Naive thymus-derived CD4-positive, alpha-beta T cell (primary cell): Measurements from ENCODE around the gene BANF2. TPM values are rescaled to one million over a fixed set of nuclear protein-coding genes. Genes with fewer than 3 reads are reported as not detected.
A peak's percentile ranks its signal among the peaks of the same experiment; 100 is the strongest.

ENCODE experiments used
- ATAC-seq: fragments of 150-1000 bp; cut with Tn5 transposase; 2 replicates; pipeline ENCODE4 v1.10.0; 2021; ENCODE audit warnings: mild to moderate bottlenecking, moderate library complexity
- CTCF ChIA-PET: fragments of 350-600 bp; sonication (Branson Sonifier 250); formaldehyde crosslinking; loops from one replicate; lab custom pipeline; 2021; ENCODE audit warnings: antibody characterized with exemption; lab: Charles Lee
- POLR2A ChIA-PET: fragments of 350-600 bp; sonication (Branson Sonifier 250); formaldehyde crosslinking; loops from one replicate; lab custom pipeline; 2021; ENCODE audit warnings: antibody characterized with exemption, inconsistent platforms; lab: Charles Lee
- DNase-seq, 9 donors: peaks; one replicate each; pipeline versions ENCODE4 v3.0.0 to v3.0.0-alpha.2; 2020 to 2022; ENCODE audit warnings: mixed read lengths in 1 of 9
- H3K27ac ChIP-seq: one replicate; pipeline ENCODE4 v1.7.0; 2013; ENCODE audit warnings: mild to moderate bottlenecking, low read depth, low read length, moderate library complexity
- H3K27me3 ChIP-seq, 2 donors: one replicate each; pipeline ENCODE4 v1.7.0; 2013; ENCODE audit warnings: low read length in 2 of 2, mild to moderate bottlenecking in 2 of 2, moderate library complexity in 2 of 2; ENCODE audit not compliant: control insufficient read depth in 2 of 2, insufficient read depth in 2 of 2
- H3K36me3 ChIP-seq, 3 experiments: 1 replicate in 2 of 3; 2 replicates in 1 of 3; pipeline ENCODE4 v1.7.0; 2013; ENCODE audit warnings: low read length in 3 of 3, mild to moderate bottlenecking in 3 of 3, moderate library complexity in 1 of 3; ENCODE audit not compliant: insufficient read depth in 3 of 3, control insufficient read depth in 2 of 3
- H3K4me1 ChIP-seq, 2 donors: one replicate each; pipeline ENCODE4 v1.7.0; 2013; ENCODE audit warnings: low read length in 2 of 2, mild to moderate bottlenecking in 2 of 2, moderate library complexity in 1 of 2; ENCODE audit not compliant: control insufficient read depth in 2 of 2, insufficient read depth in 2 of 2
- H3K4me3 ChIP-seq: 2 replicates; pipeline ENCODE4 v1.7.0; 2013; ENCODE audit warnings: mild to moderate bottlenecking, low read length
- H3K9me3 ChIP-seq, 3 experiments: 1 replicate in 2 of 3; 2 replicates in 1 of 3; pipeline ENCODE4 v1.7.0; 2013; ENCODE audit warnings: low read length in 3 of 3; ENCODE audit not compliant: control insufficient read depth in 2 of 3
- H3K27ac Mint-ChIP-seq, 9 donors: one replicate each; pipeline ENCODE4 v1.8.0; 2020 to 2022; ENCODE audit warnings: mixed read lengths in 9 of 9, mild to moderate bottlenecking in 8 of 9, moderate library complexity in 5 of 9, inconsistent platforms in 2 of 9
- H3K27me3 Mint-ChIP-seq, 5 donors: one replicate each; pipeline ENCODE4 v1.8.0; 2021 to 2022; ENCODE audit warnings: mixed read lengths in 5 of 5, mild to moderate bottlenecking in 1 of 5
- H3K36me3 Mint-ChIP-seq, 5 donors: one replicate each; pipeline ENCODE4 v1.8.0; 2020 to 2022; ENCODE audit warnings: mixed read lengths in 5 of 5, mild to moderate bottlenecking in 3 of 5, inconsistent platforms in 1 of 5
- H3K4me1 Mint-ChIP-seq, 7 donors: one replicate each; pipeline ENCODE4 v1.8.0; 2020 to 2022; ENCODE audit warnings: mixed read lengths in 7 of 7, mild to moderate bottlenecking in 3 of 7, inconsistent platforms in 1 of 7
- H3K4me3 Mint-ChIP-seq, 10 donors: one replicate each; pipeline ENCODE4 v1.8.0; 2020 to 2022; ENCODE audit warnings: mild to moderate bottlenecking in 10 of 10, mixed read lengths in 10 of 10, moderate library complexity in 6 of 10, inconsistent platforms in 2 of 10
- H3K9me3 Mint-ChIP-seq, 11 donors: one replicate each; pipeline ENCODE4 v1.8.0; 2020 to 2022; ENCODE audit warnings: mixed read lengths in 11 of 11, mild to moderate bottlenecking in 4 of 11, inconsistent platforms in 1 of 11, moderate library complexity in 1 of 11
- intact Hi-C, 2 donors: fragments of 100-400 bp; cut with micrococcal nuclease; formaldehyde crosslinking; loops; one replicate each; pipeline ENCODE4 v1.15.1; 2023
- polyA plus RNA-seq, 2 donors: library from polyadenylated mRNA; unstranded; fragments of 300-500 nt; fragmentation: Illumina TruSeq; gene quantifications; one replicate each; pipeline ENCODE4 v1.2.3, GENCODE V29; 2021
- total RNA-seq, 6 experiments: library from RNA in 5 of 6; stranded (reverse) in 5 of 6; gene quantifications; 1 replicate in 5 of 6; 2 replicates in 1 of 6; pipeline ENCODE4 v1.2.3 and lab custom pipeline; 2021 to 2026

BANF2 gene
- total and polyA plus RNA-seq, 7 experiments from 2014 or later: not detected

DNA sequence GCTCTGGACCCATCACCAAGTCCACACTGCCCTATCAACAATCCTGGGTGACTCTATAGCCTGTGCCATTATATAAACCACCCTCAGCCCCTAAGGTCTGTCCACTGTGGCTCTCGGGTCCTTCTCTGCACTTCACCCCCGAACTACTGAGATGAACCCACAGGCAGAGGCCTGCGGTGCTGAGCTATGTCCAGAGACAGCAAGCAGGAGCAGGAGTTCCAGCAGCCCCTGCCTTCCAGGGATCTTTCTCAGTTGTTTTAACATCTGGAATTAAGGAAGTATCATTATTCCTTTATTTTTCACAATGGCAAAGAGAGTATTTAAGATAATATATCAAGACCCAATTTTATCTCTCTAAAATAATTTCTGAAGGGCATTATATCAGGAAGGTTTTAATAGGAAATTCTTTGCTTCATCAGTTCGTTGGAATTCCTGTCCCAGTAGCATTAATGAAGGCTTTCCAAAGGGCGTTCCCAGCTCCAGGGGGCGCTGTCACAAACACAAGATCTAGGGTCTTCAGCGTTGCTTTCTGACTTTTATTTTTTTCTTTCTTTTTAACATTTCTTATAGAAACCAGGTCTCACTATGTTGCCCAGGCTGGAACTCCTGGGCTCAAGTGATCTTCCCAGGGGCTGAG lies 45.0 kb upstream of the BANF2 start:
- Mint-ChIP-seq H3K27ac (peak overlapping the region in 1 of 9 donors; percentile 7), H3K36me3 (peaks cover 0 to 30% (median 26%) of the 10 kb centered on the region in 5 donors), H3K9me3 (peaks cover 0 to 8% (median 0%) of the 10 kb centered on the region in 11 donors), H3K4me3 (no peak overlapping the region), H3K4me1 (peaks cover 0 to 21% (median 4%) of the 10 kb centered on the region in 7 donors), H3K27me3 (no peaks in the 10 kb centered on the region)
- intact Hi-C loops: loop anchor here in 1 of 2 donors (1.0 kb wide), 1 partner anchor 342 kb away; no protein-coding TSS in a partner anchor
- ChIA-PET POLR2A (no interaction called here), CTCF (no interaction called here)
- Histone ChIP-seq H3K36me3 (peaks cover 0 to 8% (median 7%) of the 10 kb centered on the region in 3 experiments), H3K4me1 (no peaks in the 10 kb centered on the region), H3K27ac (no peak overlapping the region), H3K9me3 (no peaks in the 10 kb centered on the region), H3K4me3 (no peak overlapping the region), H3K27me3 (no peaks in the 10 kb centered on the region)
- no peak for ATAC-seq
- no peak for DNase-seq

DNA sequence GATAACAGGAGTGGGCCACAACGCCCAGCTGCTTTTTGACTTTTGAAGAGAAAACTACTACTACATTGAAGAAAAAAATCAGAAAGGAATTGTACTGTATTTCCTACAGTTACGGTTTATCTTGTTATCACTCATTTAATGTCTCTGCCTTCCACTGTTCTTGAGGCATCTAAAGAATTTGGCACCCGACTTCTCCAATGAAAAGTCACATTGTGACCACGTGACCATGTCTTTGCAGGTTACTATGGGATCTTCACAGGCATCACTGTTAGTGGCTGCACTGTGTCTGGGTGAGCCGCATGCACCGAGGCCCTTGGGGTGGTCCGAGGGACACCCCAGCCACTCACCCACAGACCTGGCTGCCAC lies 44.5 kb upstream of the BANF2 start:
- Mint-ChIP-seq H3K4me3 (no peak overlapping the region), H3K27me3 (no peaks in the 10 kb centered on the region), H3K9me3 (peaks cover 0 to 8% (median 0%) of the 10 kb centered on the region in 11 donors), H3K4me1 (peaks cover 0 to 21% (median 5%) of the 10 kb centered on the region in 7 donors), H3K36me3 (peaks cover 3 to 35% (median 30%) of the 10 kb centered on the region in 5 donors), H3K27ac (no peak overlapping the region)
- intact Hi-C loops: loop anchor here in 1 of 2 donors (1.0 kb wide), 1 partner anchor 341 kb away; no protein-coding TSS in a partner anchor
- H3K9me3 ChIP-seq: no peaks in the 10 kb centered on the region
- H3K36me3 ChIP-seq: peaks cover 0 to 12% (median 7%) of the 10 kb centered on the region in 3 experiments
- H3K4me3 ChIP-seq: no peak overlapping the region
- no peaks in the 10 kb centered on the region for H3K27me3 ChIP-seq
- ChIA-PET CTCF (interaction anchor here (0.9 kb wide), 1 partner anchor 12 kb away, joined by 3 read pairs; no protein-coding TSS in a partner anchor), POLR2A (no interaction called here)
- ATAC-seq (no peak), DNase-seq (no peak)
- H3K4me1 ChIP-seq: no peaks in the 10 kb centered on the region
- no peak overlapping the region for H3K27ac ChIP-seq

DNA sequence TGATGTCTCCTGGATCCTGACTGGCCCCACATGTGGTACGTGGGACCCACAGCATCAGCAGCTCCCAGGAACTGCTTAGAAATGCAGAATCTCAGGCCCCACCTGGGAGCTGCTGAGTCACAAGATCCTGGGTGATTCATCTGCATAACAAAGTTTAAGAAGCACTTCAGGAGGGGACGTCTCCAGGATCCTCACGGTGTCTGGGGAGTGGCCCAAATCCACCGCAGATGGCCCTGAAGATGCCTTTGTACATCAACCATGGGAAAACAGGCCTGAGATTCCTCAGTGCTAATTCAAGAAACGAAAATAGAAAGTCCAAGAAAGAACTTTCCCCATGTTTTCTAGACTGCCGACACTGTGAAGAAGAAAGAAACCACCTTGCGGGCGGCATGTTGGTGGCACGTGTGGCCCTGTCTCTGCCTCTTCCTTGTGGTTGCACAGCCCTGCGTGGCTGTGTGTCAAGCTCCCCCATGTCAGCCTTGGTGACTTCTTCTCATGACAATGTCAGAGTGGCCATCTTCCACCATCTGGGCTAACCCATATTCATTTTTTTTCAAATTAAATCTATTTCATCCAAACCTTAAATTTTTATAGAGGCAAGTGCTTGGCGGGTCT lies 43.8 kb upstream of the BANF2 start:
- H3K4me3 Mint-ChIP-seq: no peak overlapping the region
- peaks cover 0 to 19% (median 8%) of the 10 kb centered on the region in 7 donors for H3K4me1 Mint-ChIP-seq
- no peaks in the 10 kb centered on the region for H3K27me3 ChIP-seq
- H3K36me3 Mint-ChIP-seq: peaks cover 7 to 42% (median 32%) of the 10 kb centered on the region in 5 donors
- H3K27ac ChIP-seq: no peak overlapping the region
- DNase-seq (no peak), ATAC-seq (no peak)
- peaks cover 0 to 8% (median 0%) of the 10 kb centered on the region in 11 donors for H3K9me3 Mint-ChIP-seq
- no peaks in the 10 kb centered on the region for H3K4me1 ChIP-seq
- H3K27ac Mint-ChIP-seq: no peak overlapping the region
- peaks cover 0 to 12% (median 7%) of the 10 kb centered on the region in 3 experiments for H3K36me3 ChIP-seq
- no peaks in the 10 kb centered on the region for H3K9me3 ChIP-seq
- ChIA-PET CTCF (interaction anchor here (0.9 kb wide), 1 partner anchor 13 kb away, joined by 3 read pairs; no protein-coding TSS in a partner anchor), POLR2A (no interaction called here)
- H3K4me3 ChIP-seq: no peak overlapping the region
- H3K27me3 Mint-ChIP-seq: no peaks in the 10 kb centered on the region
- intact Hi-C loops: loop anchor here in 1 of 2 donors (1.0 kb wide), 1 partner anchor 340 kb away; no protein-coding TSS in a partner anchor

DNA sequence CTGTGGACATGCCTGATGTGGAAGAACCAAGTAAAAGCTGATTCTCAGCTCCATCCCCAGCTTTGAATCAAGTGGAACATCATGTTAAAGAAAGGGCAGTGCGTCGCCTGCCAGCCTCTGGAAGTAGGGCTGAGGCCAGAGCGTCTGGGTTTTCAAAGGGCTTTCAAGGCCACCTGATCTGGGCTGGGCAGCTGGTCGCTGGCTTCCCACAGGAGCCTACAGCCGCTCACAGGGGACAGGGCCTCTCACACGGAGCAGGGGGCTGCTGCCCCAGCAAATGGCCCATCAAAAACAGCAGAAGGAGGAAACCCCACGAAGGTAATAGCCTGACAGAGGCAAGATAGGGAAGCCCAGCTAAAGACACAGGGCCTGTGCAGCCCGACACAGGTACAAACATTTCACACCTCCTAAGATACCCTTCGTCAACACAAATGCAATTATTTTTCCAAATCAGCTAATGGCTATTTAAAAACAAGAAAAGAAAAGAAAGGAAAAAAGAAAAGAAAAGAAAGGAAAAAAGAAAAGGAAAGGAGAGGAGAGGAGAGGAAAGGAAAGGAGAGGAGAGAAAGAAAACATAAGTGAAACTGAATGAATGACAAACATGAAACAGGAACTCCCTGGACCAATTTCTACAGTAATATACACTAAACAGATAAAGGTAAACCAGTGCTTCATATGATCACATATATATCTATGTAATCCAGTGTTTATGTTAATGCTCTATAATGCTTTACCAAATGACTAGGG lies 42.5 kb upstream of the BANF2 start:
- Histone ChIP-seq H3K27ac (no peak overlapping the region), H3K4me1 (no peaks in the 10 kb centered on the region), H3K4me3 (no peak overlapping the region), H3K9me3 (no peaks in the 10 kb centered on the region), H3K36me3 (peaks cover 0 to 12% (median 7%) of the 10 kb centered on the region in 3 experiments), H3K27me3 (no peaks in the 10 kb centered on the region)
- Mint-ChIP-seq H3K27ac (no peak overlapping the region), H3K27me3 (no peaks in the 10 kb centered on the region), H3K4me1 (peaks cover 0 to 27% (median 9%) of the 10 kb centered on the region in 7 donors), H3K4me3 (no peak overlapping the region), H3K9me3 (peaks cover 0 to 8% (median 0%) of the 10 kb centered on the region in 11 donors), H3K36me3 (peaks cover 7 to 46% (median 37%) of the 10 kb centered on the region in 5 donors)
- ATAC-seq (no peak), DNase-seq (no peak)
- intact Hi-C loops: no loop called here
- ChIA-PET POLR2A (no interaction called here), CTCF (no interaction called here)

DNA sequence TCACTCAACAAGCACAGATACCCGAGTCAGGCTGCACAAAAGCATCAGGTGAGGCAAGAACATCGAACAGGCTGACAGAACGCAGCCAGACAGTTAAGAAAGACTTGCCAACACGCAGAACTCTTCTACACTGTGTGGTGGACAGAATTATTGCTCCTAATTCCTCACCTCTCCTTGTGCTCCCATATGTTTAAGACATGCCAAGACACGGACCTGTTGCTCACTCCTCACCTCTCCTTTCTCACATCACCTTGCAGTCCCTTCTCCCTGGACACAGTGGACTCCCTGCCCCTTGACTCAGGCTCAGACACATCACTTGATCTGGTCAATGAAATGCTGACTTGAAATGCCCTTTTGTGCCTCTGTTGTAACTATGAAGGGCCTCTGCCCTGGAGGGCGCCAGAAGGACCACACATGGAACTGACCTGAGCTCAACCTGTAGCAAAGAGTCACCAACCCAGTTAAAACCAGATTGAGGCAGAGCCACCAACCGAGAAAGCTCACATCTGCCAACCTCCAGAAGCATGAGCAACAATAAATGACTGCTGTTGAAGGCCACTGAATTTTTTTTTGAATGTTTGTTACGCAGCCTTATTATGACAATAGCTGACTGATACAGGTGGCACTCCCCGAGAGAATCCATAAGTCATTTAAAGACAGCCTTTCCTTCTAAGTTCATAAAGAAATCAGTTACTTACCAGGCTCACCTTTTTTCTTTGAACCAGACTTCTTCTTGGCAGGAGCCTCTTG lies 41.7 kb upstream of the BANF2 start:
- CTCF ChIA-PET: no interaction called here
- Histone ChIP-seq H3K27ac (no peak overlapping the region), H3K4me1 (no peaks in the 10 kb centered on the region), H3K36me3 (peaks cover 0 to 12% (median 7%) of the 10 kb centered on the region in 3 experiments), H3K9me3 (no peaks in the 10 kb centered on the region), H3K27me3 (no peaks in the 10 kb centered on the region), H3K4me3 (no peak overlapping the region)
- peaks cover 7 to 46% (median 37%) of the 10 kb centered on the region in 5 donors for H3K36me3 Mint-ChIP-seq
- intact Hi-C loops: no loop called here
- ATAC-seq: no peak
- peak overlapping the region in 1 of 9 donors; percentile 59 for H3K27ac Mint-ChIP-seq
- DNase-seq: no peak
- POLR2A ChIA-PET: no interaction called here
- H3K27me3 Mint-ChIP-seq: no peaks in the 10 kb centered on the region
- H3K4me1 Mint-ChIP-seq: peaks cover 0 to 34% (median 11%) of the 10 kb centered on the region in 7 donors
- H3K9me3 Mint-ChIP-seq: peaks cover 0 to 8% (median 0%) of the 10 kb centered on the region in 11 donors
- no peak overlapping the region for H3K4me3 Mint-ChIP-seq

DNA sequence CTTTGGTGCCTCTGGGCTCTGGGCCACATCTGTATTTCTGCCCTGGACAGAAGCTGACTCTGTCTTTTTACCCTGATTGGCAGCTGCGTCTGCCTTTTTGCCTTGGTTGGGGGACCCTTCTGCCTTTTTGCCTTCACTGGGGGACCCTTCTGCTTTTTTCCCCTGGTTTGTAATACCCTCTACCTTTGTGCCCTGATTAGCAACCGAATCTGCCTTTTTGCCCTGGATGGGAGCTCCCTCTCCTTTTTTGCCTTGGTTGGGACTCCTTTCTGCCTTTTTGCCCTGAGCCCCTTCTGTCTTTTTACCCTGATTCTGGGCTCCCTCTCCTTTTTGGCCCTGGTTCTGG lies 41.1 kb upstream of the BANF2 start:
- Histone ChIP-seq H3K9me3 (no peaks in the 10 kb centered on the region), H3K4me1 (no peaks in the 10 kb centered on the region), H3K27me3 (no peaks in the 10 kb centered on the region), H3K4me3 (no peak overlapping the region), H3K27ac (no peak overlapping the region), H3K36me3 (peaks cover 0 to 12% (median 7%) of the 10 kb centered on the region in 3 experiments)
- POLR2A ChIA-PET: no interaction called here
- Mint-ChIP-seq H3K9me3 (peaks cover 0 to 8% (median 0%) of the 10 kb centered on the region in 11 donors), H3K27me3 (no peaks in the 10 kb centered on the region), H3K4me3 (no peak overlapping the region), H3K4me1 (peaks cover 0 to 38% (median 11%) of the 10 kb centered on the region in 7 donors), H3K36me3 (peaks cover 7 to 46% (median 37%) of the 10 kb centered on the region in 5 donors), H3K27ac (no peak overlapping the region)
- no peak for ATAC-seq
- CTCF ChIA-PET: no interaction called here
- intact Hi-C loops: no loop called here
- no peak for DNase-seq
